ENCODE data around the gene CFAP47. TPM values are rescaled to one million over a fixed set of nuclear protein-coding genes. Genes with fewer than 3 reads are reported as not detected.
"Not testable (repeated sequence)": the region's sequence is repeated elsewhere in the genome, so short reads cannot be mapped to it uniquely, and the experiment has no call there.

The CFAP47 gene, protein sequence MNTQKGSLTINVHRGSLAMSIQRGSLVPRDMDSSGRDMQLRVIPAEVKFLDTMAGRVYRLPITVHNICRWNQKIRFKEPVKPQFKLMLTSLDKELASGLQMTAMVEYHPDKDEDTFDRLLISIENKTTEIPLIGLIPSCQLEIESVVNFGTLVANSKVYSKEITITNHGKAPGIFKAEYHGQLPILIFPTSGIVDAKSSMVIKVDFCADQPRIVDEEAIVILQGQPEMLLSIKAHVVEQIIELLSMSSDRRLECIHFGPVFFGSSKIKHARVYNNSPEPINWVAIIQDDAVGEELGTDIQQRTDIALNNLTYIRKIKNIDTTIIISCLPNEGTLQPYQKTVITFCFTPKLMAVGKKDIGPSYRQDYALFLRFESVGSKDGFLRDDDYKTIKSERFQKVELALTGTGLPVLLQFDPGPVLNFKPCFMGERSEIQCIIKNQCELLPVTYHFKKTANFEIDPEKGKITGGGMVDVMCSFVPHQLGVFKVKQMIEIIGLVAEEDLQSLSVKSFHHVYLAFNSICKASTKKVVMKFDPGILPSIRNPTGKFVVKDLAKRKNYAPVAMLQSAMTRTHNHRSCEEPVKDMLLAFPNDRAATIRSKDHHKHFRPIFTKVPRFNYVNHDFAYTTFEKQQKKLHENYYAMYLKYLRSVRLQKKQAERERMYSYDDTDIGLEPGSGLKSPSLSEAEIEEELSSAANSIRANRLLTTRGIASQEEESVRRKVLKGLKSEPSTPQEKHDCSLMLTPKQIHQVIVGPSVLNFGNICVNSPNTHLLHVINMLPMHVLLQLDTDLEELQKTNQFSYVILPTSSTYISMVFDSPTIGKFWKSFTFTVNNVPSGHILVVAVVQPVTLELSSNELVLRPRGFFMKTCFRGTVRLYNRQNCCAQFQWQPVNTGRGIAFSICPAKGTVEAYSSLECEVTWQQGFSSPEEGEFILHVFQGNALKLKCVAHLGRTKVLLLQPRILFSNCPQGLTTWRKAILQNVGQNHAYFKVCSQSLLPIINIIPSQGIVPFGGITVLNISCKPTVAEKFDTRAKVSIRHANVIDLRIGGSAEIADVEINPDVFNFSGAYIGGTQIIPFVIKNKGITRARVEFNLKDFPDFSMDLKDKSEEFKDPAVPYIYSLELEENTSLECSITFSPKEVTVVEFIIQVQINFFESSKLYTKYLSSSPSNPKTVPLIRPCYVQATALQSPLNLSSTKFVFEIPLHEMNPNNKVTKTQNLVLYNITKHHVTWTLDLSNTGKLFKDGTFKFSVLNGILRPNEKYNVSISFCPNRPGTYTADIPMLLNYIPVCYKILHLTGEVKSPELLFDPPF (N-terminal part only)
- not detected for total RNA-seq

DNA sequence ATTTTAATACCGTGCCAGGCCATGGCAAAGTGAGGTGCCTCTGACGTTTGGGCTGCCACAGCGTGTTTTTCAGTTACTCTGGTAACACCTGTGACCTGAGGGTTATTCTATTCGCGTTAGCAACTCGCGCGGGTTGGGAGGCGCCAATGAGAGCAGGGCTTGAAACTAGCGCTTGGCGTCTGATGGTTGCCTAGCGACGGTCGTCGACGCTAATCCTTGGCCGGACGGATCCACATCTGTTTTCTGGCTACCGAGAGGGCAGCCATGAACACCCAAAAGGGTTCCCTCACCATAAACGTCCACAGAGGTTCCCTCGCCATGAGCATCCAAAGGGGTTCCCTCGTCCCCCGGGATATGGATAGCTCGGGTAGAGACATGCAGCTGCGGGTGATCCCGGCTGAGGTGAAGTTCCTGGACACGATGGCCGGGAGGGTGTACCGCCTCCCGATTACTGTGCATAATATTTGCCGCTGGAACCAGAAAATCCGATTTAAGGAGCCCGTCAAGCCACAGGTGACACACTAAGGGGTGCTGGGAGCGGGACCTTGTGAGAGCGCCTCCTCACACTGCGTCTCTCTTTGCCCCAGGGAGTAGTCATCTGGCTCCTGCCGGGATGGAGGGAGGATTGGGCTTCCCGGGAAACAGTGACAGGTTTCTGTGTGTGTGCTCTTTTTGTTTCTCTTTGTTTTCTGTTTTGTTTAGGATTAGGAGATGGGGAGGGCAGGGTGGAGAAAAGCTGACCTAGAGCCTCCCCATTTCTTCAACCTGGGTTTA is at the start of gene CFAP47:
TSS of gene CFAP47 (plus strand) at position 199 of the 774 bp plus-strand sequence. CDS start at position 265, 66 bp downstream.
- no peaks in the 10 kb centered on the region for H3K36me3 Mint-ChIP-seq (ENCODE audit: insufficient read depth in 2 of 2)
- H3K4me3 Mint-ChIP-seq, result no peak within 1 kb of the TSS
- H3K27ac Mint-ChIP-seq, result no peak within 1 kb of the TSS
- no peak for ATAC-seq (replicated peaks in 1 of 2)
- peaks cover 14% of the 10 kb centered on the region for H3K27me3 Mint-ChIP-seq (ENCODE audit: low read depth)
- DNase-seq, result no peak
- H3K9me3 Mint-ChIP-seq, result peaks cover 3% of the 10 kb centered on the region in 2 donors
- H3K4me1 Mint-ChIP-seq (ENCODE audit: low read depth), result no peaks in the 10 kb centered on the region

DNA sequence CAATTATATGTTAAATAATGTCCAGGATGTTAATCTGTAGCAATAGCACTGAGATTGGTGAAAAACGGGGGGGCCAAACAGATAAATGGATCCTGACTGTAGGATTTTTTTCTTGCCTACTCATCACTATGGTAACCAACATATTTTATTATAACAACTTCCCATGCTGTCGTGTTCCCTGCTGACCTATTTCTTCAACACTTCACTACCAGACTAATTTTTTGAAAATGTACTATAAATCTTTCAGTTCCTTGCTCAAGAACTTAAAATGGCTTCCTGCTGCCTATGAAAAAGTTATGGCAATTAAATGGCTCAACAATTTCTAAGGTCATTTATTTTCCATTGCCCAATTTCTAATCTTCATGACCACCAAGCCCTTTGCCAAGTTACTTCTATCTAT is 38.9 kb upstream of the CFAP47 start:
- no peak overlapping the region for H3K4me3 Mint-ChIP-seq
- DNase-seq, result no peak
- H3K4me1 Mint-ChIP-seq (ENCODE audit: low read depth), result no peaks in the 10 kb centered on the region
- H3K9me3 Mint-ChIP-seq, result no peaks in the 10 kb centered on the region
- no peak overlapping the region for H3K27ac Mint-ChIP-seq
- no peak for ATAC-seq (replicated peaks in 1 of 2)
- H3K27me3 Mint-ChIP-seq (ENCODE audit: low read depth), result peaks cover 10% of the 10 kb centered on the region
- H3K36me3 Mint-ChIP-seq (ENCODE audit: insufficient read depth in 2 of 2), result no peaks in the 10 kb centered on the region

DNA sequence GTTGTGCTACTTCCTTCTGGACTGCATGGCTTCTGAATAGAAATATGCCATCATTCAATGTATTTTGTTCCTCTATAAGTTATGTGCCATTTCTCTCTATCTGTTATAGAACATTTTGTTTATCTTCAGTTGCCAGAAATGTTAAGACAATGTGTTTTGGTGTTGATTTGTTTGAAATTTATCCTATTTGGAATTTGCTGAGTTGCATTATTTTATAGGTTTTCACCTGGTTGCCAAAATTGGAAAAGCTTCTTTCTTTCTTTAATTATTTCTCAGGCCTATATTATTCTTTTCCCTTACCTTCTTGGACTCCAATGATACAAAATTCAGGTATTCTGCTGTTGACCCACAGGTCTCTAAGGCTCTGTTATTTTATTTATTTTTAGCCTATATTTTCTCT is 33.4 kb upstream of the CFAP47 start:
- H3K4me3 Mint-ChIP-seq, result no peak overlapping the region
- no peak for DNase-seq
- ATAC-seq (replicated peaks in 1 of 2), result no peak
- H3K27ac Mint-ChIP-seq, result no peak overlapping the region
- H3K36me3 Mint-ChIP-seq (ENCODE audit: insufficient read depth in 2 of 2), result no peaks in the 10 kb centered on the region
- no peaks in the 10 kb centered on the region for H3K4me1 Mint-ChIP-seq (ENCODE audit: low read depth)
- no peaks in the 10 kb centered on the region for H3K27me3 Mint-ChIP-seq (ENCODE audit: low read depth)
- no peaks in the 10 kb centered on the region for H3K9me3 Mint-ChIP-seq

DNA sequence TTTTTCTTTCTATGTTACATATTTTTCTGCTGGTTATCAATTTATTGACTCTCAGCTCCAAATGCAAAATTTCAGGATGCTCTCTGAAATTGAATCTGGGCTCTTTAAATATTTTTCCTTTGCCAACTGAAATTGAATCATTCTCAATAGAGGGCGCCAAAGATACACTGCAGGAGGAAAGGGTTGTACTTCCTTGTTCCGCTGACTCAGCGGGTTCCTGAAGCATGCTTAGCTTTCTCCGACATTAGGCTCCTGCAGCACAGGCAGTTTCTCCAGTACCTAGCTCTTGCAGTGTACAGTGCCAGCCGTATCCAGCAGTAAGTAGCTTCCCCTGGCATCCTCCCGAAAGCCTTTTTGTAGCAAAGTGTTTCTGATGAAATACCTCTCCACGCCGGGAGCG is 28.8 kb upstream of the CFAP47 start:
- Mint-ChIP-seq H3K27ac (no peak overlapping the region), H3K36me3 (ENCODE audit: insufficient read depth in 2 of 2) (no peaks in the 10 kb centered on the region), H3K4me1 (ENCODE audit: low read depth) (no peaks in the 10 kb centered on the region), H3K27me3 (ENCODE audit: low read depth) (no peaks in the 10 kb centered on the region), H3K4me3 (no peak overlapping the region), H3K9me3 (no peaks in the 10 kb centered on the region)
- ATAC-seq (replicated peaks in 1 of 2) (no peak), DNase-seq (peak in 1 of 2 donors; percentile 14)

DNA sequence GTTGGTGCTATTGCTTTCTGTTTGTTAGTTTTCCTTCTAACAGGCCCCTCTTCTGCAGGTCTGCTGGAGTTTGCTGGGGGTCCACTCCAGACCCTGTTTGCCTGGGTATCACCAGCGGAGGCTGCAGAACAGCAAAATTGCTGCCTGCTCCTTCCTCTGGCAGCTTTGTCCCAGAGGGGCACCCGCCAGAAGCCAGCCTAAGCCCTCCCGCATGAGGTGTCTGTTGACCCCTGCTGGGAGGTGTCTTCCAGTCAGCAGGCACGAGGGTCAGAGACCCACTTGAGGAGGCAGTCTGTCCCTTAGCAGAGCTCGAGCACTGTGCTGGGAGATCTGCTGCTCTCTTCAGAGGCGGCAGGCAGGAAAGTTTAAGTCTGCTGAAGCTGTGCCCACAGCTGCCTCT is 67.3 kb downstream of the CFAP47 start:
- ATAC-seq (replicated peaks in 1 of 2); H3K27ac Mint-ChIP-seq; H3K27me3 Mint-ChIP-seq (ENCODE audit: low read depth); H3K4me1 Mint-ChIP-seq (ENCODE audit: low read depth); H3K36me3 Mint-ChIP-seq (ENCODE audit: insufficient read depth in 2 of 2); H3K4me3 Mint-ChIP-seq; H3K9me3 Mint-ChIP-seq; DNase-seq: not testable (repeated sequence)

DNA sequence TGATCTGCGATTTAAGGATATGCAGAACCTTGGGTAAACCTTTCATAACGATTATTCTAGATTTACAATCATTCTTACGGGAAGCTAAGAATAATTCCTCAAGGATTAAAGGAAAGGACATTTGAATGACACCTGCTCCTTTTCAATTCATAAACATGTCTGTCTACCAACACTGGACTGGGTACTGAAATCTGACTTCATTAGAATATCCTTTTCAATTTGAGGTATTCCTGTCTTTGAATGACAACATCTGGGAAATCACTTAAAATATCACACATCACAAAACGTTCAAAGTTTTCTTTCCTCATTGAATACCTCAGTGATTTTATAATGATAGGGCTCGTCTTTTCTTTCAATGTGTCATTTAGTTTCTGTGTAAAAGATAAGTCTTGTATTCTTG is 87.7 kb downstream of the CFAP47 start:
- Mint-ChIP-seq H3K4me1 (ENCODE audit: low read depth) (no peaks in the 10 kb centered on the region), H3K36me3 (ENCODE audit: insufficient read depth in 2 of 2) (no peaks in the 10 kb centered on the region), H3K27me3 (ENCODE audit: low read depth) (no peaks in the 10 kb centered on the region), H3K4me3 (no peak overlapping the region), H3K27ac (no peak overlapping the region), H3K9me3 (peaks cover under 1 to 4% of the 10 kb centered on the region in 2 donors)
- no peak for DNase-seq
- no peak for ATAC-seq (replicated peaks in 1 of 2)

DNA sequence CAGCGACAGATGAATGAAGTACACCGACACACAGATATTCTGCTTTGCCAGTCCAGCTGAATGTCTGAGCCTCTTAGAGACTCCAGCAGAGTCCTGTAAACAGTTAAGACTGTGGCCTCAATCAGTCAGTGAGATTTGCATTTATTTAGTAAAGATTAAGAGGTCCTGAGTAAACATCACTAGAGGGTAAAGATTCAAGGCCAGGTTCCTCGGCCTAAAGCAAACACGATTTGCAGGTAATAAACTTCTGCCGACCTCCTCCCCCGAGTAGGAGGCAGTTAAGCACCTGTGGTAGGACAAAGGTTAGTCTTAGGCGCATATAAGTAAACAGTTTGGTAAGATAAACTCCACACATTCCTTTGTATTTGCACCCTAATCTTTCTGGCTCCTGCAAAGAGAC is 99.6 kb downstream of the CFAP47 start:
- no peaks in the 10 kb centered on the region for H3K36me3 Mint-ChIP-seq (ENCODE audit: insufficient read depth in 2 of 2)
- H3K4me1 Mint-ChIP-seq (ENCODE audit: low read depth), result no peaks in the 10 kb centered on the region
- ATAC-seq (replicated peaks in 1 of 2) (no peak), DNase-seq (no peak)
- no peak overlapping the region for H3K27ac Mint-ChIP-seq
- no peaks in the 10 kb centered on the region for H3K27me3 Mint-ChIP-seq (ENCODE audit: low read depth)
- peaks cover 1 to 4% of the 10 kb centered on the region in 2 donors for H3K9me3 Mint-ChIP-seq
- no peak overlapping the region for H3K4me3 Mint-ChIP-seq

DNA sequence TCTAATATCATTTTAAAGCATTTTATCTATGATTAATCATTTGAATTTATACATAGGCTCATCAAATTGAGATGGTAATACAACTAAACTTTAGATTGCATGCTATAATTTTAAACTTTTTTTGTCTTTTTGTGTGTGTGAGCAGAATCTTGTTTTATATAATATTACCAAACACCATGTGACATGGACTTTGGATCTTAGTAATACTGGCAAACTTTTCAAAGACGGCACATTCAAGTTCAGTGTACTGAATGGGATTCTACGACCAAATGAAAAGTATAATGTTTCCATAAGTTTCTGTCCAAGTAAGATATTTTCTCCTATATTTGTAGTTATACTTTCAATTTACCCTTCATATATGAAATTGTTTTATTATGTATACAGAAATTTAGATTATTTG is 116.0 kb downstream of the CFAP47 start:
- H3K27me3 Mint-ChIP-seq (ENCODE audit: low read depth), result no peaks in the 10 kb centered on the region
- ATAC-seq (replicated peaks in 1 of 2) (no peak), DNase-seq (no peak)
- no peaks in the 10 kb centered on the region for H3K36me3 Mint-ChIP-seq (ENCODE audit: insufficient read depth in 2 of 2)
- no peaks in the 10 kb centered on the region for H3K4me1 Mint-ChIP-seq (ENCODE audit: low read depth)
- no peak overlapping the region for H3K4me3 Mint-ChIP-seq
- no peaks in the 10 kb centered on the region for H3K9me3 Mint-ChIP-seq
- H3K27ac Mint-ChIP-seq, result no peak overlapping the region

DNA sequence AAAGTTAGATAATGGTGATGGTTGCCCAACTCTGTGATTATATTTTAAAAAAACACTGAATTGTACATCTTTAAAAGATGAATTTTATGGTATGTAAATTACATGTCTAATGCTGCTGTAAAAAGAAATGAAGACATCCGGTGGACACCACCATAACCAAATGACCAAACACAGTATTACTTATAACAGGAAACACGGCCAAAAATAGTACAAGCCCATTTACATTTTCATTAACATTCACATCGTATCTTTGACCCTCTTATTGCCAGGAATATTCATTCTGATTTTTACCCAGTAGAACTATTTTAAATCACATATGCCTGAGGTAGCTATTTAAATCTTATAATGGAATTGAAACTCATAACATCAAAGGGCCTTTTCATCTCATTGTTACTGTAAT is 143.2 kb downstream of the CFAP47 start:
- ATAC-seq (replicated peaks in 1 of 2), result no peak

DNA sequence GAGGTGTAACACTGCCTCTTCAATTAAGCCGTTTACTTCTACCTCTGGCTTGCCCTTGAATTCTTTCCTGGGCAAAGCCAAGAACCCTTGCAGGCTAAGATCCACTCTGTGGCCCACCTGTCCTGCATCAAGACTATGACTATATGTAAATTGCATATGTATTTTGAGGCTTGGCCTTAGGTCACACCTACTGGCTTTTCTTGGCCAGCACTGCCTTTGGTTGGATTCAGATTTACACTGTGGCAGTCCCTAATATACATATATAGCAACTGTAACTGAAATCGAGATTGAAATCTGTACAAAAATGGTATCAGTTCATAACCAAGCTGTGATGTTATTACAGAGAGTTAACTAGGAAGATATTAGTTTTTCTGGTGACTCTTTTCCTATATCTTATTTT is 151.5 kb downstream of the CFAP47 start:
- Mint-ChIP-seq H3K9me3 (no peaks in the 10 kb centered on the region), H3K27ac (no peak overlapping the region), H3K4me3 (no peak overlapping the region), H3K36me3 (ENCODE audit: insufficient read depth in 2 of 2) (peaks cover 0 to 4% of the 10 kb centered on the region in 2 donors), H3K4me1 (ENCODE audit: low read depth) (no peaks in the 10 kb centered on the region), H3K27me3 (ENCODE audit: low read depth) (no peaks in the 10 kb centered on the region)
- DNase-seq (no peak), ATAC-seq (replicated peaks in 1 of 2) (no peak)

More for the DNA sequence above, 143.2 kb downstream of the CFAP47 start:
- DNase-seq, result no peak
- H3K4me3 Mint-ChIP-seq, result no peak overlapping the region
- no peaks in the 10 kb centered on the region for H3K27me3 Mint-ChIP-seq (ENCODE audit: low read depth)
- H3K4me1 Mint-ChIP-seq (ENCODE audit: low read depth), result no peaks in the 10 kb centered on the region
- no peaks in the 10 kb centered on the region for H3K36me3 Mint-ChIP-seq (ENCODE audit: insufficient read depth in 2 of 2)
- H3K9me3 Mint-ChIP-seq, result peaks cover 1 to 3% of the 10 kb centered on the region in 2 donors
- H3K27ac Mint-ChIP-seq, result no peak overlapping the region

DNA sequence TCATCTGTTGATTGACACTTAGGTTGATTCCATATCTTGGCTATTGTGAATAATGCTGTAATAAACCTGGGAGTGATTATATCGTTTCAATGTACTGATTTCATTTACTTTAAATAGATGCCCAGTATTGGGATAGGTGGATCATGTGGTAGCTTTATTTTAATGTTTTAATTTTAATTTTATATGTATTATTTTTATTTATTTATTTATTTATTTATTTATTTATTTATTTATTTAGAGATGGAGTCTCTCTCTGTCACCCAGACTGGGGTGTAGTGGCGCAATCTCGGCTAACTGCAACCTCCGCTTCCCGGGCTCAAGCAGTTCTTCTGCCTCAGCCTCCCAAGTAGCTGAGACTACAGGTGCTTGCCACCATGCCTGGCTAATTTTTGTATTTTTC is 155.5 kb downstream of the CFAP47 start:
- not testable (repeated sequence) for H3K27ac Mint-ChIP-seq; H3K9me3 Mint-ChIP-seq; H3K4me3 Mint-ChIP-seq; ATAC-seq (replicated peaks in 1 of 2); H3K36me3 Mint-ChIP-seq (ENCODE audit: insufficient read depth in 2 of 2); H3K4me1 Mint-ChIP-seq (ENCODE audit: low read depth); DNase-seq; H3K27me3 Mint-ChIP-seq (ENCODE audit: low read depth)

DNA sequence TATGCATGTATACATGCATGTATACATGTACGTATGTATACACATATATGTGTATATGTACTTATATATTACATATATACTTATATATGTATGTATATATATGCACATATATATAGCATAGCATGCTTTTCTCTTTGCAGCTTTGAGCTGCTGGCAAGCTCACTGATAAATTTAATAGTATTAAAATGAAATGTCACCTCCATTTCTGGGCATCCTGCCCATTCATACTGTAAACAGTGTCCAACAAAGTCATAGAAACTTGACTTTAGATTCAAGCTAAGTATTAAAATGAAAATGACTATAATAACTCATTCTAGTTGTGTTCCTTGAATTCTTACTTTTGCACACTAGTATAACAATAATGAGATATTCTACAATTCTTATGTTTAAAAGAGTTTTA is 163.7 kb downstream of the CFAP47 start:
- H3K36me3 Mint-ChIP-seq (ENCODE audit: insufficient read depth in 2 of 2), result no peaks in the 10 kb centered on the region
- ATAC-seq (replicated peaks in 1 of 2) (no peak), DNase-seq (no peak)
- H3K27ac Mint-ChIP-seq, result no peak overlapping the region
- H3K27me3 Mint-ChIP-seq (ENCODE audit: low read depth), result no peaks in the 10 kb centered on the region
- H3K4me1 Mint-ChIP-seq (ENCODE audit: low read depth), result no peaks in the 10 kb centered on the region
- no peak overlapping the region for H3K4me3 Mint-ChIP-seq
- H3K9me3 Mint-ChIP-seq, result peaks cover 2 to 4% of the 10 kb centered on the region in 2 donors
